HEK293 (cell line): ENCODE measurements around the gene SSBP3.
"Not testable (repeated sequence)": the region's sequence is repeated elsewhere in the genome, so short reads cannot be mapped to it uniquely, and the experiment has no call there.

Experiments
- CTCF ChIA-PET: fragments of 350-600 bp; formaldehyde crosslinking; extraction: SDS; loops from one replicate; lab custom pipeline; 2021; ENCODE audit warnings: antibody characterized with exemption; lab: Yijun Ruan, JAX
- POLR2A ChIA-PET: fragments of 300-600 bp; formaldehyde crosslinking; extraction: SDS; loops from one replicate; lab custom pipeline; 2020; ENCODE audit warnings: antibody characterized with exemption, inconsistent platforms; lab: Yijun Ruan, JAX
- H3K27ac ChIP-seq: fragments of 200-500 bp; sonication (Bioruptor generic); 2 replicates; pipeline ENCODE4 v1.5.1; 2014; ENCODE audit warnings: low read depth, low read length, control low read depth, inconsistent platforms; ENCODE audit errors: extremely low read depth
- H3K36me3 ChIP-seq, 2 experiments: fragments of 200-500 bp in 1 of 2; sonication (Bioruptor generic) in 1 of 2; 1 replicate in 1 of 2; 2 replicates in 1 of 2; pipeline ENCODE4 v1.5.1; 2014 to 2017; ENCODE audit warnings: inconsistent platforms in 2 of 2, low read length in 2 of 2; ENCODE audit not compliant: control insufficient read depth in 2 of 2, insufficient read depth in 1 of 2
- H3K4me1 ChIP-seq: fragments of 200-500 bp; sonication (Bioruptor generic); 2 replicates; pipeline ENCODE4 v1.5.1; 2014; ENCODE audit warnings: mild to moderate bottlenecking, low read length, inconsistent platforms; ENCODE audit not compliant: control insufficient read depth, insufficient read depth
- H3K4me3 ChIP-seq: 2 replicates; pipeline ENCODE4 v1.5.1; 2011; ENCODE audit warnings: low read depth, mild to moderate bottlenecking, control low read depth, low read length, moderate library complexity
- H3K9me3 ChIP-seq: fragments of 200-500 bp; sonication (Bioruptor generic); 2 replicates; pipeline ENCODE4 v1.5.1; 2014; ENCODE audit warnings: low read depth, low read length, inconsistent platforms; ENCODE audit not compliant: control insufficient read depth, insufficient read depth
- BCL11B ChIP-seq: fragments of 450-650 bp; formaldehyde crosslinking; IDR thresholded peaks from 2 replicates; pipeline ENCODE4 v1.5.1; 2016; ENCODE audit warnings: low read depth, missing biosample characterization, missing genetic modification characterization
- GLIS1 ChIP-seq: fragments of 450-650 bp; formaldehyde crosslinking; IDR thresholded peaks from 2 replicates; pipeline ENCODE4 v1.5.1; 2016; ENCODE audit warnings: missing biosample characterization, missing genetic modification characterization
- KLF1 ChIP-seq: fragments of 450-650 bp; formaldehyde crosslinking; IDR thresholded peaks from 2 replicates; pipeline ENCODE4 v1.5.1; 2016; ENCODE audit warnings: missing biosample characterization, missing genetic modification characterization
- PRDM1 ChIP-seq: fragments of 450-650 bp; formaldehyde crosslinking; IDR thresholded peaks from 2 replicates; pipeline ENCODE4; 2016; ENCODE audit warnings: missing biosample characterization, missing genetic modification characterization
- SP2 ChIP-seq: fragments of 450-650 bp; formaldehyde crosslinking; IDR thresholded peaks from 2 replicates; pipeline ENCODE4 v1.5.1; 2016; ENCODE audit warnings: missing biosample characterization, missing genetic modification characterization
- TSHZ1 ChIP-seq: fragments of 450-650 bp; formaldehyde crosslinking; IDR thresholded peaks from 2 replicates; pipeline ENCODE4 v1.5.1; 2016; ENCODE audit warnings: missing biosample characterization, missing genetic modification characterization, borderline replicate concordance
- ZBTB7A ChIP-seq: fragments of 450-650 bp; formaldehyde crosslinking; IDR thresholded peaks from 2 replicates; pipeline ENCODE4 v1.5.1; 2016; ENCODE audit warnings: low read depth, missing biosample characterization, missing genetic modification characterization
- ZNF121 ChIP-seq: fragments of 450-650 bp; formaldehyde crosslinking; IDR thresholded peaks from 2 replicates; pipeline ENCODE4 v1.5.1; 2016; ENCODE audit warnings: missing biosample characterization, missing genetic modification characterization
- ZNF184 ChIP-seq: fragments of 450-650 bp; IDR thresholded peaks from 2 replicates; pipeline ENCODE4 v1.5.1; 2018; ENCODE audit warnings: missing biosample characterization, mild to moderate bottlenecking, missing genetic modification characterization
- ZNF398 ChIP-seq: fragments of 450-650 bp; formaldehyde crosslinking; IDR thresholded peaks from 2 replicates; pipeline ENCODE4 v1.5.1; 2017; ENCODE audit warnings: missing biosample characterization, missing genetic modification characterization
- ZNF521 ChIP-seq: fragments of 450-650 bp; formaldehyde crosslinking; IDR thresholded peaks from 2 replicates; pipeline ENCODE4 v1.5.1; 2017; ENCODE audit warnings: missing biosample characterization, mild to moderate bottlenecking, missing genetic modification characterization
- ZNF529 ChIP-seq: fragments of 450-650 bp; formaldehyde crosslinking; IDR thresholded peaks from 2 replicates; pipeline ENCODE4 v1.5.1; 2017; ENCODE audit warnings: missing genetic modification characterization, missing biosample characterization; ENCODE audit not compliant: insufficient replicate concordance
- ZNF571 ChIP-seq: fragments of 450-650 bp; formaldehyde crosslinking; IDR thresholded peaks from 2 replicates; pipeline ENCODE4 v1.5.0; 2017; ENCODE audit warnings: missing biosample characterization, missing genetic modification characterization
- ZNF585B ChIP-seq: fragments of 450-650 bp; formaldehyde crosslinking; IDR thresholded peaks from 2 replicates; pipeline ENCODE4 v1.5.1; 2016; ENCODE audit warnings: missing biosample characterization, missing genetic modification characterization
- ZNF639 ChIP-seq: fragments of 450-650 bp; formaldehyde crosslinking; IDR thresholded peaks from 2 replicates; pipeline ENCODE4 v1.5.1; 2016; ENCODE audit warnings: missing biosample characterization, missing genetic modification characterization
- ZNF677 ChIP-seq: fragments of 450-650 bp; IDR thresholded peaks from 2 replicates; pipeline ENCODE4 v1.5.0; 2018; ENCODE audit warnings: missing biosample characterization, mild to moderate bottlenecking, missing genetic modification characterization, moderate library complexity

SSBP3 gene

GRCh38 chr1:54218883-54219687, 187.1 kb downstream of the SSBP3 start (continued):
- TF ChIP-seq ZNF639 (tag by site-specific recombination) (no peak), TSHZ1 (tag by site-specific recombination) (no peak), ZNF121 (tag by site-specific recombination) (no peak), ZBTB7A (no peak), ZNF529 (tag by site-specific recombination) (no peak), ZNF677 (tag by site-specific recombination) (no peak), ZNF585B (tag by site-specific recombination) (no peak), ZNF571 (tag by site-specific recombination) (no peak)

GRCh38 chr1:54215523-54215922, 190.7 kb downstream of the SSBP3 start:
- peak; percentile 36; the same call in 1 of the 2 replicates for TF ChIP-seq KLF1
- no peak for TF ChIP-seq BCL11B (tag by site-specific recombination)
- CTCF ChIA-PET: no interaction called here
- no peak overlapping the region for H3K4me3 ChIP-seq
- H3K36me3 ChIP-seq: peaks cover 38 to 100% of the 10 kb centered on the region in 2 experiments
- H3K4me1 ChIP-seq: no peaks in the 10 kb centered on the region
- H3K9me3 ChIP-seq: no peaks in the 10 kb centered on the region
- H3K27ac ChIP-seq: no peak overlapping the region
- POLR2A ChIA-PET: no interaction called here

GRCh38 chr1:54212872-54213271, 193.3 kb downstream of the SSBP3 start:
- H3K36me3 ChIP-seq: peaks cover 51 to 97% of the 10 kb centered on the region in 2 experiments

GRCh38 chr1:54207896-54208295, 198.3 kb downstream of the SSBP3 start:
- H3K36me3 ChIP-seq: peaks cover 55 to 90% of the 10 kb centered on the region in 2 experiments
- POLR2A ChIA-PET: interaction anchor here (0.6 kb wide), 1 partner anchor 548 kb away, joined by 5 read pairs; no protein-coding TSS in a partner anchor
- H3K4me3 ChIP-seq: not testable (repeated sequence)

More at GRCh38 chr1:54212872-54213271, 193.3 kb downstream of the SSBP3 start:
- no peaks in the 10 kb centered on the region for H3K9me3 ChIP-seq
- no peak overlapping the region for H3K27ac ChIP-seq
- H3K4me1 ChIP-seq: no peaks in the 10 kb centered on the region
- POLR2A ChIA-PET: no interaction called here
- TF ChIP-seq SP2: no peak
- no peak for TF ChIP-seq ZNF521 (tag by site-specific recombination)
- no peak for TF ChIP-seq ZNF398
- no peak for TF ChIP-seq ZNF184 (tag by site-specific recombination)
- TF ChIP-seq GLIS1 (tag by site-specific recombination): no peak
- no peak for TF ChIP-seq PRDM1 (tag by site-specific recombination)
- CTCF ChIA-PET: interaction anchor here (0.7 kb wide), 1 partner anchor 203 kb away, joined by 4 read pairs; no protein-coding TSS in a partner anchor
- no peak overlapping the region for H3K4me3 ChIP-seq

More at GRCh38 chr1:54207896-54208295, 198.3 kb downstream of the SSBP3 start:
- CTCF ChIA-PET, H3K9me3 ChIP-seq, H3K27ac ChIP-seq, H3K4me1 ChIP-seq: not testable (repeated sequence)
